Measurements from ENCODE around the gene AIRE.
"Not testable (repeated sequence)": the region's sequence is repeated elsewhere in the genome, so short reads cannot be mapped to it uniquely, and the experiment has no call there.

The AIRE gene

GRCh38 chr21:44301141-44301540, 15.5 kb downstream of the AIRE start:
- Histone ChIP-seq H3K4me1 (ENCODE audit: control insufficient read depth, insufficient read depth, low read depth, low read length) (peaks cover 56% of the 10 kb centered on the region), H2BK12ac (ENCODE audit: low read length in 2 of 2) (no peak overlapping the region), H3K9me3 (ENCODE audit: control insufficient read depth, low read length) (no peaks in the 10 kb centered on the region), H2BK120ac (ENCODE audit: low read depth, low read length) (no peak overlapping the region), H3K4me2 (ENCODE audit: low read length, poor library complexity, severe bottlenecking) (peak overlapping the region; percentile 92), H3K14ac (ENCODE audit: low read length in 2 of 2) (no peak overlapping the region), H3K27me3 (ENCODE audit: control insufficient read depth in 1 of 2, insufficient read depth in 1 of 2, low read length in 2 of 2) (peaks cover 1 to 4% of the 10 kb centered on the region in 2 experiments), H2AK5ac (ENCODE audit: low read length, severe bottlenecking) (no peak overlapping the region), H2BK15ac (ENCODE audit: low read depth, poor library complexity, severe bottlenecking) (no peak overlapping the region), H3K27ac (ENCODE audit: low read length, poor library complexity, severe bottlenecking) (no peak overlapping the region), H3K36me3 (ENCODE audit: control insufficient read depth in 1 of 2, insufficient read depth in 2 of 2, low read depth in 1 of 2, low read length in 2 of 2) (peaks cover 0 to 9% of the 10 kb centered on the region in 2 experiments), H4K8ac (ENCODE audit: low read length) (no peak overlapping the region), H3K79me1 (replicated peaks; ENCODE audit: low read length, poor library complexity, severe bottlenecking) (peaks cover 33% of the 10 kb centered on the region), H2BK5ac (ENCODE audit: low read depth, low read length, poor library complexity, severe bottlenecking) (no peak overlapping the region), H4K91ac (ENCODE audit: low read length) (no peak overlapping the region), H3K18ac (ENCODE audit: low read depth in 1 of 2, low read length in 2 of 2) (peak overlapping the region in 1 of 2 experiments; percentile 35), H3K4me3 (ENCODE audit: insufficient read depth in 1 of 2, low read depth in 1 of 2, low read length in 2 of 2) (peak overlapping the region in 1 of 2 experiments; percentile 87), H3K9ac (ENCODE audit: low read length) (peak overlapping the region; percentile 85), H3K4ac (ENCODE audit: low read depth in 1 of 2, low read length in 2 of 2) (no peak overlapping the region), H3K23ac (ENCODE audit: low read length in 2 of 2) (peak overlapping the region in 1 of 2 experiments; percentile 42), H2AFZ (ENCODE audit: low read depth, low read length) (no peak overlapping the region)
- no peak for DNase-seq
- 91% methylated on average over 13 of the region's 13 CpGs for WGBS

- H3K18ac ChIP-seq (ENCODE audit: low read depth in 1 of 2, low read length in 2 of 2): no peak overlapping the region
- H3K27ac ChIP-seq (ENCODE audit: low read length, poor library complexity, severe bottlenecking): no peak overlapping the region
- H3K27me3 ChIP-seq (ENCODE audit: control insufficient read depth in 1 of 2, insufficient read depth in 1 of 2, low read length in 2 of 2): peaks cover 0 to 3% of the 10 kb centered on the region in 2 experiments
- no peak for DNase-seq
- no peak overlapping the region for H2AK5ac ChIP-seq (ENCODE audit: low read length, severe bottlenecking)
- peaks cover under 1 to 18% of the 10 kb centered on the region in 2 experiments for H3K36me3 ChIP-seq (ENCODE audit: control insufficient read depth in 1 of 2, insufficient read depth in 2 of 2, low read depth in 1 of 2, low read length in 2 of 2)
- H3K23ac ChIP-seq (ENCODE audit: low read length in 2 of 2): no peak overlapping the region
- H3K4me2 ChIP-seq (ENCODE audit: low read length, poor library complexity, severe bottlenecking): no peak overlapping the region
- H2BK12ac ChIP-seq (ENCODE audit: low read length in 2 of 2): peak overlapping the region in 1 of 2 experiments; percentile 29
- H2BK5ac ChIP-seq (ENCODE audit: low read depth, low read length, poor library complexity, severe bottlenecking): no peak overlapping the region
- H3K4me3 ChIP-seq (ENCODE audit: insufficient read depth in 1 of 2, low read depth in 1 of 2, low read length in 2 of 2): no peak overlapping the region
- no peak overlapping the region for H2BK120ac ChIP-seq (ENCODE audit: low read depth, low read length)
- H3K79me1 ChIP-seq (replicated peaks; ENCODE audit: low read length, poor library complexity, severe bottlenecking): peaks cover 40% of the 10 kb centered on the region
- H3K9me3 ChIP-seq (ENCODE audit: control insufficient read depth, low read length): no peaks in the 10 kb centered on the region
- peaks cover 55% of the 10 kb centered on the region for H3K4me1 ChIP-seq (ENCODE audit: control insufficient read depth, insufficient read depth, low read depth, low read length)
- H4K8ac ChIP-seq (ENCODE audit: low read length): no peak overlapping the region
- WGBS: 86% methylated on average over 9 of the region's 9 CpGs
- no peak overlapping the region for H3K14ac ChIP-seq (ENCODE audit: low read length in 2 of 2)
- no peak overlapping the region for H2AFZ ChIP-seq (ENCODE audit: low read depth, low read length)
- no peak overlapping the region for H3K9ac ChIP-seq (ENCODE audit: low read length)
- no peak overlapping the region for H2BK15ac ChIP-seq (ENCODE audit: low read depth, poor library complexity, severe bottlenecking)
- H3K4ac ChIP-seq (ENCODE audit: low read depth in 1 of 2, low read length in 2 of 2): no peak overlapping the region
- no peak overlapping the region for H4K91ac ChIP-seq (ENCODE audit: low read length)
Measured at GRCh38 chr21:44301961-44302406, 16.3 kb downstream of the AIRE start.

- not testable (repeated sequence) for H3K4ac ChIP-seq (ENCODE audit: low read depth in 1 of 2, low read length in 2 of 2); H2BK15ac ChIP-seq (ENCODE audit: low read depth, poor library complexity, severe bottlenecking); DNase-seq; H3K27ac ChIP-seq (ENCODE audit: low read length, poor library complexity, severe bottlenecking); H3K14ac ChIP-seq (ENCODE audit: low read length in 2 of 2); H2BK12ac ChIP-seq (ENCODE audit: low read length in 2 of 2); H2AFZ ChIP-seq (ENCODE audit: low read depth, low read length); H4K8ac ChIP-seq (ENCODE audit: low read length); H3K9me3 ChIP-seq (ENCODE audit: control insufficient read depth, low read length); H3K18ac ChIP-seq (ENCODE audit: low read depth in 1 of 2, low read length in 2 of 2); H3K4me3 ChIP-seq (ENCODE audit: insufficient read depth in 1 of 2, low read depth in 1 of 2, low read length in 2 of 2); H2AK5ac ChIP-seq (ENCODE audit: low read length, severe bottlenecking); H3K23ac ChIP-seq (ENCODE audit: low read length in 2 of 2); H3K4me2 ChIP-seq (ENCODE audit: low read length, poor library complexity, severe bottlenecking); H3K27me3 ChIP-seq (ENCODE audit: control insufficient read depth in 1 of 2, insufficient read depth in 1 of 2, low read length in 2 of 2); H3K9ac ChIP-seq (ENCODE audit: low read length); H2BK5ac ChIP-seq (ENCODE audit: low read depth, low read length, poor library complexity, severe bottlenecking); H4K91ac ChIP-seq (ENCODE audit: low read length); H2BK120ac ChIP-seq (ENCODE audit: low read depth, low read length)
- WGBS: 96% methylated on average over 23 of the region's 23 CpGs
- Histone ChIP-seq H3K79me1 (replicated peaks; ENCODE audit: low read length, poor library complexity, severe bottlenecking) (peaks cover 40% of the 10 kb centered on the region), H3K36me3 (ENCODE audit: control insufficient read depth in 1 of 2, insufficient read depth in 2 of 2, low read depth in 1 of 2, low read length in 2 of 2) (peaks cover 8 to 26% of the 10 kb centered on the region in 2 experiments), H3K4me1 (ENCODE audit: control insufficient read depth, insufficient read depth, low read depth, low read length) (peaks cover 56% of the 10 kb centered on the region)
Measured at GRCh38 chr21:44302573-44303401, 17.1 kb downstream of the AIRE start.

GRCh38 chr21:44303490-44303981, 17.9 kb downstream of the AIRE start:
- no peak overlapping the region for H3K4me3 ChIP-seq (ENCODE audit: insufficient read depth in 1 of 2, low read depth in 1 of 2, low read length in 2 of 2)
- H3K4ac ChIP-seq (ENCODE audit: low read depth in 1 of 2, low read length in 2 of 2): no peak overlapping the region
- H2BK120ac ChIP-seq (ENCODE audit: low read depth, low read length): no peak overlapping the region
- no peak overlapping the region for H4K8ac ChIP-seq (ENCODE audit: low read length)
- peaks cover 12 to 29% of the 10 kb centered on the region in 2 experiments for H3K36me3 ChIP-seq (ENCODE audit: control insufficient read depth in 1 of 2, insufficient read depth in 2 of 2, low read depth in 1 of 2, low read length in 2 of 2)
- no peaks in the 10 kb centered on the region for H3K9me3 ChIP-seq (ENCODE audit: control insufficient read depth, low read length)
- H3K79me1 ChIP-seq (replicated peaks; ENCODE audit: low read length, poor library complexity, severe bottlenecking): peaks cover 40% of the 10 kb centered on the region
- no peak for DNase-seq
- H2BK12ac ChIP-seq (ENCODE audit: low read length in 2 of 2): no peak overlapping the region
- no peak overlapping the region for H3K14ac ChIP-seq (ENCODE audit: low read length in 2 of 2)
- no peak overlapping the region for H3K18ac ChIP-seq (ENCODE audit: low read depth in 1 of 2, low read length in 2 of 2)
- H3K27me3 ChIP-seq (ENCODE audit: control insufficient read depth in 1 of 2, insufficient read depth in 1 of 2, low read length in 2 of 2): no peaks in the 10 kb centered on the region
- H2BK5ac ChIP-seq (ENCODE audit: low read depth, low read length, poor library complexity, severe bottlenecking): no peak overlapping the region
- peak overlapping the region; percentile 38 for H3K4me2 ChIP-seq (ENCODE audit: low read length, poor library complexity, severe bottlenecking)
- H2BK15ac ChIP-seq (ENCODE audit: low read depth, poor library complexity, severe bottlenecking): peak overlapping the region; percentile 9
- peaks cover 56% of the 10 kb centered on the region for H3K4me1 ChIP-seq (ENCODE audit: control insufficient read depth, insufficient read depth, low read depth, low read length)
- H3K9ac ChIP-seq (ENCODE audit: low read length): no peak overlapping the region
- no peak overlapping the region for H3K23ac ChIP-seq (ENCODE audit: low read length in 2 of 2)
- 85% methylated on average over 12 of the region's 12 CpGs for WGBS
- H2AK5ac ChIP-seq (ENCODE audit: low read length, severe bottlenecking): no peak overlapping the region
- no peak overlapping the region for H2AFZ ChIP-seq (ENCODE audit: low read depth, low read length)
- peak overlapping the region; percentile 40 for H3K27ac ChIP-seq (ENCODE audit: low read length, poor library complexity, severe bottlenecking)
- no peak overlapping the region for H4K91ac ChIP-seq (ENCODE audit: low read length)

All from mesenchymal stem cell (in vitro differentiated cells and primary cell).